Limb (tissue), 2 donors: ENCODE data around the gene IL33.

Experiments used
- DNase-seq, 2 donors: peaks; one replicate each; pipeline ENCODE4 v3.0.0-alpha.2; 2016; ENCODE audit errors: extremely low spot score in 2 of 2

The IL33 gene

GRCh38 chr9:6302417-6302816 is 86.8 kb downstream of the IL33 start:
- no peak for DNase-seq

DNA sequence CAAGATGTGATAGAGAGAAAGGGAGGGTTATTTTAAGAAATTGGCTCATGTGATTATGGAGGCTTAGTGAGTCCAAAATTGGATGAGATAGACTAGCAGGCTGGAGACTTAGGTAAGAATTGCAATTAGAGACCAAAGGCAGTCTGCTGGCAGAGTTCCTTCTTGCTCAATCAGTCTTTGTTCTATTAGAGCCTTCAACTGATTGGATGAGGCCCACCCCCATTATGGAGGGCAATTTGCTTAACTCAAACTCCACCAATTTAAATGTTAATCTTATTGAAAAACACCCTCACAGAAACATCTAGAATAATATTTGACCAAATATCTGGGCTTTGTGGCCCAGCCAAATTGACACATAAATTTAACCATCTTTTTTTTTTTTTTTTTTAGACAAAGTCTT is 88.6 kb downstream of the IL33 start:
- DNase-seq: no peak

- peak in 1 of 2 donors; percentile 41 for DNase-seq
Measured at GRCh38 chr9:6305954-6306563, 90.5 kb downstream of the IL33 start.
